GM23338 (cell line): ENCODE results near the gene NEK10.

Source experiments
- TF ChIP-seq, protein P1 (sequence below), 2 experiments: fragments of 200-600 bp in 1 of 2; sonication (generic) in 1 of 2; conservative IDR thresholded peaks; 2 replicates each; pipeline versions ENCODE4 v1.5.1 to v1.6.1; 2016 to 2017; ENCODE audit warnings: antibody characterized with exemption in 2 of 2, low read depth in 2 of 2, mild to moderate bottlenecking in 2 of 2, moderate library complexity in 1 of 2
- TF ChIP-seq, protein P2 (sequence below): IDR thresholded peaks from one replicate; pipeline ENCODE4 v1.6.1; 2018; ENCODE audit warnings: antibody characterized with exemption; ENCODE audit not compliant: unreplicated experiment

- TF ChIP-seq, protein P1, sequence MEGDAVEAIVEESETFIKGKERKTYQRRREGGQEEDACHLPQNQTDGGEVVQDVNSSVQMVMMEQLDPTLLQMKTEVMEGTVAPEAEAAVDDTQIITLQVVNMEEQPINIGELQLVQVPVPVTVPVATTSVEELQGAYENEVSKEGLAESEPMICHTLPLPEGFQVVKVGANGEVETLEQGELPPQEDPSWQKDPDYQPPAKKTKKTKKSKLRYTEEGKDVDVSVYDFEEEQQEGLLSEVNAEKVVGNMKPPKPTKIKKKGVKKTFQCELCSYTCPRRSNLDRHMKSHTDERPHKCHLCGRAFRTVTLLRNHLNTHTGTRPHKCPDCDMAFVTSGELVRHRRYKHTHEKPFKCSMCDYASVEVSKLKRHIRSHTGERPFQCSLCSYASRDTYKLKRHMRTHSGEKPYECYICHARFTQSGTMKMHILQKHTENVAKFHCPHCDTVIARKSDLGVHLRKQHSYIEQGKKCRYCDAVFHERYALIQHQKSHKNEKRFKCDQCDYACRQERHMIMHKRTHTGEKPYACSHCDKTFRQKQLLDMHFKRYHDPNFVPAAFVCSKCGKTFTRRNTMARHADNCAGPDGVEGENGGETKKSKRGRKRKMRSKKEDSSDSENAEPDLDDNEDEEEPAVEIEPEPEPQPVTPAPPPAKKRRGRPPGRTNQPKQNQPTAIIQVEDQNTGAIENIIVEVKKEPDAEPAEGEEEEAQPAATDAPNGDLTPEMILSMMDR (conservative IDR thresholded peaks at IDR 0.05; ENCODE audit: low read depth in 2 of 2), result no peak
- TF ChIP-seq, protein P2, sequence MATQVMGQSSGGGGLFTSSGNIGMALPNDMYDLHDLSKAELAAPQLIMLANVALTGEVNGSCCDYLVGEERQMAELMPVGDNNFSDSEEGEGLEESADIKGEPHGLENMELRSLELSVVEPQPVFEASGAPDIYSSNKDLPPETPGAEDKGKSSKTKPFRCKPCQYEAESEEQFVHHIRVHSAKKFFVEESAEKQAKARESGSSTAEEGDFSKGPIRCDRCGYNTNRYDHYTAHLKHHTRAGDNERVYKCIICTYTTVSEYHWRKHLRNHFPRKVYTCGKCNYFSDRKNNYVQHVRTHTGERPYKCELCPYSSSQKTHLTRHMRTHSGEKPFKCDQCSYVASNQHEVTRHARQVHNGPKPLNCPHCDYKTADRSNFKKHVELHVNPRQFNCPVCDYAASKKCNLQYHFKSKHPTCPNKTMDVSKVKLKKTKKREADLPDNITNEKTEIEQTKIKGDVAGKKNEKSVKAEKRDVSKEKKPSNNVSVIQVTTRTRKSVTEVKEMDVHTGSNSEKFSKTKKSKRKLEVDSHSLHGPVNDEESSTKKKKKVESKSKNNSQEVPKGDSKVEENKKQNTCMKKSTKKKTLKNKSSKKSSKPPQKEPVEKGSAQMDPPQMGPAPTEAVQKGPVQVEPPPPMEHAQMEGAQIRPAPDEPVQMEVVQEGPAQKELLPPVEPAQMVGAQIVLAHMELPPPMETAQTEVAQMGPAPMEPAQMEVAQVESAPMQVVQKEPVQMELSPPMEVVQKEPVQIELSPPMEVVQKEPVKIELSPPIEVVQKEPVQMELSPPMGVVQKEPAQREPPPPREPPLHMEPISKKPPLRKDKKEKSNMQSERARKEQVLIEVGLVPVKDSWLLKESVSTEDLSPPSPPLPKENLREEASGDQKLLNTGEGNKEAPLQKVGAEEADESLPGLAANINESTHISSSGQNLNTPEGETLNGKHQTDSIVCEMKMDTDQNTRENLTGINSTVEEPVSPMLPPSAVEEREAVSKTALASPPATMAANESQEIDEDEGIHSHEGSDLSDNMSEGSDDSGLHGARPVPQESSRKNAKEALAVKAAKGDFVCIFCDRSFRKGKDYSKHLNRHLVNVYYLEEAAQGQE, result no peak
Observed at GRCh38 chr3:27324686-27325085, 44.5 kb downstream of the NEK10 start.
